ENCODE results near the gene TNFRSF13B.
"Not testable (repeated sequence)": the region's sequence is repeated elsewhere in the genome, so short reads cannot be mapped to it uniquely, and the experiment has no call there.

TNFRSF13B gene

DNA sequence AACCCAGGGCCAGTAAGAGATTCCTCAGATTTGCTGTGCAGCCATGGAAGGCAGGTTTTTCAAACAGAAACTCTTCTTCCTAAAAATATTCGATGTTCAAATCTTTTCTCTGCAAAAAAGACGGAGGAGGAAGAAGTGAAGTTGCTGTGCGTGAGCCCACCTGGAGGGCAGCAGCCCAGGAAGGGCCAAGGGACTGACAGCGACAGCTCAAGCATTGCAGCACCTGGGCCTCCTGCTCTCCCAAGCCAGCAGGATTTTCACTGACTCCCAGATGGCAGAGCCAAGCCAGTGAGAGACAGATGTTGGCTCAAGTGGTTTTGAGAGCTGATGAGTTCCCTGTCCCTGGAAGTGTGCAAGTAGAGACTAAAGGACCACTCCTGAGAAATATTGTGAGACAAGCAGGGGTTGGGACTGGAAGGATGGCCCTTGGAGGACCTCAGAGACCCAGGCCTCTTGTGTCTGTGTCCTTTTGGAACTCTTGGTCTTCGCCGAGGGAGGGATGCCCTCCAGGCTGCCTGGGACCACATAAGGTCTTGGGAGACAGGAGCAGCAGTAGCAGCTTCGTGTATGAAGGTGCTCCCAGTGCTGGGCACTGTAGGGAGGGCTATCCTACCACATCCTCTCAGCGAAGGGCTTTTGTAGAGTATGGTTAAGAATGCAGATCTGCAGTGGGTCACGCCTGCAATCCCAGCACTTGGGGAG lies 29.3 kb upstream of the TNFRSF13B start:
- no peak overlapping the region for H3K4me3 ChIP-seq (ENCODE audit: low read length)
- H3K27me3 ChIP-seq (ENCODE audit: insufficient read depth, low read length): peaks cover 7% of the 10 kb centered on the region
- no peaks in the 10 kb centered on the region for H3K4me1 ChIP-seq (ENCODE audit: insufficient read depth, low read length)

DNA sequence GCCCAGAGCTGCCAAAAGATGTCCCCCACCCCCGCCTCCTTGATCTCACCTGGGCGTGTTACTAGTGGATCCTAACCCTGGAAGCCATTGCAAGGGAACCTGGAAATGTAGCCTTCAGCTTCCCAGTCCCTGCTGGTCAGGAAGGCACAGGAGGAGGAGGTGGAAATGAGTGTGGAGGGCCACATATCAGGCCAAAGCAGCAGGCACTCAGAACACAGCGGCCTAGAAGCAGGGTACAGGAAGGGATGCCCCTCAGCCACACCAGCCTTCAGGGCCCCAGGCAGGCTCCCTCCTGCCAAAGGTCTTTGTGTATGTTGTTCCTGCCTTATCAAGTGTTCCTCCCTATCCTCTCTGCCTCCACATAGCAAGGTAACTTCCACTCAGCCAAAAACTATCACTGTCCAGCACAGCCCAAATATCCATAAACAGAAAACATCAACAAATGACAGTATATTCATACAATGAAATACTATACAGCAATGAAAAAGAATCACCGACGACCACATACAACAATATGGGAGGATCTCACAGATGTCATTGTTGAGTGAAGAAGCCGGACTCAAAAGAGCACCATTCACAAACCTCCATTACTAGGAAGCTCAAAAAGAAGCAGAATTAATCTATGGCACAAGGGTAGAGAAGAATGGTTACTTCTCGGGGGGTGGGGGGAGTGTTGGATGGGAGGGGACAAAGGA lies 28.2 kb upstream of the TNFRSF13B start:
- no peaks in the 10 kb centered on the region for H3K4me1 ChIP-seq (ENCODE audit: insufficient read depth, low read length)
- no peak overlapping the region for H3K4me3 ChIP-seq (ENCODE audit: low read length)
- no peak overlapping the region for H2AFZ ChIP-seq (ENCODE audit: low read depth, low read length)
- H3K27me3 ChIP-seq (ENCODE audit: insufficient read depth, low read length): peaks cover 7% of the 10 kb centered on the region
- H3K36me3 ChIP-seq (ENCODE audit: insufficient read depth, low read length): no peaks in the 10 kb centered on the region
- peaks cover 2% of the 10 kb centered on the region for H3K9me3 ChIP-seq (ENCODE audit: low read length)

More for the DNA sequence above, 29.3 kb upstream of the TNFRSF13B start:
- Histone ChIP-seq H2AFZ (ENCODE audit: low read depth, low read length) (no peak overlapping the region), H3K9me3 (ENCODE audit: low read length) (peaks cover 2% of the 10 kb centered on the region), H3K36me3 (ENCODE audit: insufficient read depth, low read length) (no peaks in the 10 kb centered on the region)

GRCh38 chr17:16997514-16998429 lies 25.9 kb upstream of the TNFRSF13B start:
- peaks cover 2% of the 10 kb centered on the region for H3K9me3 ChIP-seq (ENCODE audit: low read length)
- H3K4me3 ChIP-seq (ENCODE audit: low read length): no peak overlapping the region
- no peaks in the 10 kb centered on the region for H3K4me1 ChIP-seq (ENCODE audit: insufficient read depth, low read length)
- no peaks in the 10 kb centered on the region for H3K36me3 ChIP-seq (ENCODE audit: insufficient read depth, low read length)
- H3K27me3 ChIP-seq (ENCODE audit: insufficient read depth, low read length): peaks cover 2% of the 10 kb centered on the region
- no peak overlapping the region for H2AFZ ChIP-seq (ENCODE audit: low read depth, low read length)

DNA sequence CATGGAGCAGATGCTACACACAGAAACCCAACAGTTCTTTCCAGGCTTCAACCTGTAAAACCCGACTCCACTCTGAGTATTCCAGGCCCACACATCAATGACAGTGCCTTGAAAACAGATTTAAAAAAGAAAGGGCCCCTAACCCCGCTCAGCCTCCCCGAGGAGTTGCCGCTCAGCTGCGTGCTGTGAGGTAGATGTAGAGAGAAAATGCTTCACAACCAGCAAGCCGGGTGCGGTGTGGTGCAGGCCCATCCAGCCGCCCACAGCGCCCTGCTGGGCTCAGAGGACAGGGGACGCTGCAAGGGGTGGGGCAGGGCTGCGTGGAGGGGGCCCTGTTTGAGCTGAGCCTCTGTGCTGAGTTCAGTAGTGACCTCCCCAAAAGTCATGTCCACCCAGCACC lies 24.8 kb upstream of the TNFRSF13B start:
- H3K4me1 ChIP-seq (ENCODE audit: insufficient read depth, low read length); H3K9me3 ChIP-seq (ENCODE audit: low read length); H3K27me3 ChIP-seq (ENCODE audit: insufficient read depth, low read length); H3K4me3 ChIP-seq (ENCODE audit: low read length); H3K36me3 ChIP-seq (ENCODE audit: insufficient read depth, low read length); H2AFZ ChIP-seq (ENCODE audit: low read depth, low read length): not testable (repeated sequence)

GRCh38 chr17:16995930-16996329 lies 24.0 kb upstream of the TNFRSF13B start:
- H3K4me1 ChIP-seq (ENCODE audit: insufficient read depth, low read length): no peaks in the 10 kb centered on the region

GRCh38 chr17:16994631-16995030 lies 22.7 kb upstream of the TNFRSF13B start:
- Histone ChIP-seq H3K36me3 (ENCODE audit: insufficient read depth, low read length) (no peaks in the 10 kb centered on the region), H3K27me3 (ENCODE audit: insufficient read depth, low read length) (no peaks in the 10 kb centered on the region), H3K4me1 (ENCODE audit: insufficient read depth, low read length) (no peaks in the 10 kb centered on the region), H2AFZ (ENCODE audit: low read depth, low read length) (no peak overlapping the region), H3K9me3 (ENCODE audit: low read length) (peaks cover 2% of the 10 kb centered on the region), H3K4me3 (ENCODE audit: low read length) (no peak overlapping the region)

More at GRCh38 chr17:16995930-16996329, 24.0 kb upstream of the TNFRSF13B start:
- no peaks in the 10 kb centered on the region for H3K36me3 ChIP-seq (ENCODE audit: insufficient read depth, low read length)
- H3K27me3 ChIP-seq (ENCODE audit: insufficient read depth, low read length): no peaks in the 10 kb centered on the region
- H3K4me3 ChIP-seq (ENCODE audit: low read length): no peak overlapping the region
- H3K9me3 ChIP-seq (ENCODE audit: low read length): peaks cover 2% of the 10 kb centered on the region
- no peak overlapping the region for H2AFZ ChIP-seq (ENCODE audit: low read depth, low read length)

DNA sequence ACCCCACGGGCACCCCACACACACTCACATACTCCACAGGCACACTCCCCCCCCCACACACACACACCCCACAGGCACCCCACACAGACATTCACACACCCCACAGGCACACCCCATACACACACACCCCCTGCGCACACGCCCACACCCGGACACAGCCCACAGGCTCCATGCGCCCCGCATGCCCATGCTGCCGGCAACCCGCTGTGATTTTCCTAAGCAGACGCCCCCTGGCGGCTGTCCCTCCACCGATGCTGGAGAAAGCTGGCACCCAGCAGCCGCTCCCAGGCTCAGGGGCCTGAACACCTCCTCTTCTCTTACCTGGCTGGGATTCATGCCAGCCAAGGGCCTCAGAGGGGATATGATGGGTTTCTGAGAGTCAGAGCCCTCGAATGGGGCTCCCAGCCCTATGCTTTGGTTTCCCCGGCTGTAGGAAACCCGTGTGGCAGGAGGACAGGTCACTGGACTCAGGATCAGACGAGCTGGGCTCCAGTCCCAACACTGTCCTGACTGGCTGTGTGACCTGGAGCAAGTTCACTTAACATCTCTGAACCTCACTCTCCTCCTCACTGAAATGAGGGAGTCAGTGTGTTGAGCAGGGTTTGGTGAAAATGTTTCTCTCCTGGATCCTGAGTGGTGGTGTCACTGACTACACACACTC lies 19.6 kb upstream of the TNFRSF13B start:
- H3K36me3 ChIP-seq (ENCODE audit: insufficient read depth, low read length): no peaks in the 10 kb centered on the region
- H3K27me3 ChIP-seq (ENCODE audit: insufficient read depth, low read length): no peaks in the 10 kb centered on the region
- no peak overlapping the region for H2AFZ ChIP-seq (ENCODE audit: low read depth, low read length)
- no peaks in the 10 kb centered on the region for H3K4me1 ChIP-seq (ENCODE audit: insufficient read depth, low read length)
- H3K9me3 ChIP-seq (ENCODE audit: low read length): no peaks in the 10 kb centered on the region
- H3K4me3 ChIP-seq (ENCODE audit: low read length): no peak overlapping the region

GRCh38 chr17:16989953-16990860 lies 18.3 kb upstream of the TNFRSF13B start:
- Histone ChIP-seq H3K4me1 (ENCODE audit: insufficient read depth, low read length) (no peaks in the 10 kb centered on the region), H3K27me3 (ENCODE audit: insufficient read depth, low read length) (no peaks in the 10 kb centered on the region), H3K36me3 (ENCODE audit: insufficient read depth, low read length) (no peaks in the 10 kb centered on the region), H2AFZ (ENCODE audit: low read depth, low read length) (no peak overlapping the region), H3K9me3 (ENCODE audit: low read length) (no peaks in the 10 kb centered on the region), H3K4me3 (ENCODE audit: low read length) (no peak overlapping the region)

DNA sequence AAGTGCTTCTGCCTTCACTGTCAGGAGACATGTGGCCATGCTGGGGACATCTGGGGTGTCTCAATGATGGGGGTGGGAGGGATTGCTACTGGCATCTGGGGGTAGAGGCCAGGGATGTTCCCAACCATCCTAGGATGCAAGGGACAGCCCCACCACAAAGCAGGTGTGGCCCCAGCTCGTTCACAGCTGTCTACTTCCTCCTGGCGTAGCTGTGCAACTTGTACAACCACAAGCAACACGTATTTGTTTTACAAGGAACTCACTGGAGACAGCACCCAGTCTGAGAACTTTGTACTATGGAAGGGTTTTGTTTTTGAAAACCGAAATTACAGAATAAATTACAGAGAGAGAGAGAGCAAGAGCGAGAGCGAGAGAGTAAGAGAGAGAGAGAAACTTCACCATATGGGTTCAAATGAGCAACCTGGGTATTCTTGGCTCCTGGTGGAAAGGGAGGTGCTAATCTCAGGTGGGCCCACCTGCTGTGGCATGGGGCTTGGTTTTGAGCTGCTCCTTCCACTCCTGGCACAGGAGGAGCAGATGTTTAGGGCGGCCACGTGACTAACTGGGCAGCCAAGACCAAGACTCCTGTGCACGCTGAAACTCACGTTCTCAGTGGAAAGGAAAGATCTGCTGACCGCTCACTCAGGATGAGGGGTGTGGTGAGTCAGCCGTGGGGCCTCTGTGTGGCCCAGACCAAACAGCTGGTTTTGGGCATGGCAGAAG lies 17.5 kb upstream of the TNFRSF13B start:
- Histone ChIP-seq H3K36me3 (ENCODE audit: insufficient read depth, low read length) (no peaks in the 10 kb centered on the region), H3K9me3 (ENCODE audit: low read length) (no peaks in the 10 kb centered on the region), H3K27me3 (ENCODE audit: insufficient read depth, low read length) (no peaks in the 10 kb centered on the region), H3K4me1 (ENCODE audit: insufficient read depth, low read length) (no peaks in the 10 kb centered on the region), H3K4me3 (ENCODE audit: low read length) (no peak overlapping the region), H2AFZ (ENCODE audit: low read depth, low read length) (no peak overlapping the region)

DNA sequence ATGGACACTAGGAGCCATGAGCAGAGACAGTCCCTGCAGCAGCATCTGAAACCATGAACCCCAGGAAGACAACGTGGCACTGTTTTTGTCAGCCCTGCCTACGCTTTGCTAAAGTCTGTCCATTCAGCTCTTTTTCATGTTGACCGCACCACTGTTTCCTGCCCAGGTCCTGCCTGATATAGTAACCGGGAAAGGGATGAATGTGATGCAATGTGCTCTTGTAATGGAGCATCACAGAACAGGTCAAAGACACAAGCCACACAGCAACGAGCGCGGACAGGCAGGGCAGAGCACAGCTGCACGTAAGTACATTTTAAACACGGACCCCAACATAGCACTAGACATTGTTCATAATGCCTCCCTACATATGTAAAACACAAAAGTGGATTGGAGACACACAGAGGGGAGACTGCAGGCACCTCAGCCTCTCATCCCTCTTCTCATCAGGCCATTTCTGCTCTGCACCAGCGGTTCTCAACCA lies 16.9 kb upstream of the TNFRSF13B start:
- H3K36me3 ChIP-seq (ENCODE audit: insufficient read depth, low read length): no peaks in the 10 kb centered on the region
- no peaks in the 10 kb centered on the region for H3K4me1 ChIP-seq (ENCODE audit: insufficient read depth, low read length)
- no peaks in the 10 kb centered on the region for H3K9me3 ChIP-seq (ENCODE audit: low read length)

GRCh38 chr17:16987830-16988601 lies 16.1 kb upstream of the TNFRSF13B start:
- Histone ChIP-seq H3K4me1 (ENCODE audit: insufficient read depth, low read length) (no peaks in the 10 kb centered on the region), H2AFZ (ENCODE audit: low read depth, low read length) (no peak overlapping the region), H3K4me3 (ENCODE audit: low read length) (no peak overlapping the region), H3K36me3 (ENCODE audit: insufficient read depth, low read length) (no peaks in the 10 kb centered on the region), H3K9me3 (ENCODE audit: low read length) (no peaks in the 10 kb centered on the region), H3K27me3 (ENCODE audit: insufficient read depth, low read length) (no peaks in the 10 kb centered on the region)

More for the DNA sequence above, 16.9 kb upstream of the TNFRSF13B start:
- Histone ChIP-seq H3K27me3 (ENCODE audit: insufficient read depth, low read length) (no peaks in the 10 kb centered on the region), H2AFZ (ENCODE audit: low read depth, low read length) (no peak overlapping the region), H3K4me3 (ENCODE audit: low read length) (no peak overlapping the region)
